GM21786 (cell line): ENCODE results near the gene RBBP9.
"Not testable (repeated sequence)": the region's sequence is repeated elsewhere in the genome, so short reads cannot be mapped to it uniquely, and the experiment has no call there.

Experiments used
- ATAC-seq: cut with Tn5 transposase; IDR thresholded peaks from one replicate; pipeline ENCODE4 v1.9.1; 2021; ENCODE audit not compliant: unreplicated experiment

RBBP9 gene

DNA sequence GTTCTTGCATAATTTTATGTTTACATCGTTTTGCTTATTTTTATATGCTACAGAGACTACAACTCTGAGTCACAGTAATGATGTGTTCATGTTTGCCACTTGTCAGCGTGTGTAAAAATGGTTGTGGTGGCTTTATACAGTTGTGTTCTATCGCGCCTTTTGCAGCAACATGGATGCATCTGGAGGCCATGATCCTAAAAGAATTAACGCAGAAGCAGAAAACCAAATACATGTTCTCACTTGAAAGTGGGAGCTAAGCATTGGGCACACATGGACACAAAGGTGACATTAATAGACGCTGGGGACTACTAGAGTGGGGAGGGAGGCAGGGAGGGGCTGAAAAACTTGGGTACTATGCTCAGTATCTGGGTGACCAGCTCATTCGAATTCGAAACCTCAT is 9.7 kb upstream of the RBBP9 start:
- no peak for ATAC-seq

DNA sequence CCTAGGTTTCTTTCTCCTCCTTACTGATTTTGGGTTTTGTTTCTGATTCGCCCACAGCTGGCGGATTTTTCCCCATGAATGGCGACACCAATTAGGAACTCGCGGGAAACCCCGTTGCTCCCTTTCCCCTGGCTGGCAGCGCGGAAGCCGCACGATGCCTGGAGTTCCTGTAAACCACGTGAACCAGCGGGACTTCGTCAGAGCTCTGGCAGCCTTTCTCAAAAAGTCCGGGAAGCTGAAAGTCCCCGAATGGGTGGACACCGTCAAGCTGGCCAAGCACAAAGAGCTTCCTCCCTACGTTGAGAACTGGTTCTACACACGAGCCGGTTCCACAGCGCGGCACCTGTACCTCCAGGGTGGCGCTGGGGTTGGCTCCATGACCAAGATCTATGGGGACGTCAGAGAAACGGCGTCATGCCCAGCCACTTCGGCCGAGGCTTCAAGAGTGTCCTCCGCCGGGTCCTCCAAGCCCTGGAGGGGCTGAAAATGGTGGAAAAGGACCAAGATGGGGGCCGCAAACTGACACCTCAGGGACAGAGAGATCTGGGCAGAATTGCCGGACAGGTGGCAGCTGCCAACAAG is 7.5 kb upstream of the RBBP9 start:
- no peak for ATAC-seq

DNA sequence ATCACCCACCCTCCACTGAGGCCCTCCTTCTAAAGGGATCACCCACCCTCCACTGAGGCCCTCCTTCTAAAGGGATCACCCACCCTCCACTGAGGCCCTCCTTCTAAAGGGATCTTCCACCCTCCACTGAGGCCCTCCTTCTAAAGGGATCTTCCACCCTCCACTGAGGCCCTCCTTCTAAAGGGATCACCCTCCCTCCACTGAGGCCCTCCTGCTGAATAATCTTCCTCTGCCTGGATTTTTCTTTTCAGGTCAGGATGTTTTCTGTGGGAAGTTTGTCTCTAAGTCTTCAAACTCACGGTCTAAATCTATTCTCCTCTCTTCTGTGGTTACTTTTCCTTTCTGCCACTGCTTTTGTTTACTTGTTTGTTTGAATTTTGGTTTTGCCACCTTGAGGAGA is 4.6 kb upstream of the RBBP9 start:
- not testable (repeated sequence) for ATAC-seq

DNA sequence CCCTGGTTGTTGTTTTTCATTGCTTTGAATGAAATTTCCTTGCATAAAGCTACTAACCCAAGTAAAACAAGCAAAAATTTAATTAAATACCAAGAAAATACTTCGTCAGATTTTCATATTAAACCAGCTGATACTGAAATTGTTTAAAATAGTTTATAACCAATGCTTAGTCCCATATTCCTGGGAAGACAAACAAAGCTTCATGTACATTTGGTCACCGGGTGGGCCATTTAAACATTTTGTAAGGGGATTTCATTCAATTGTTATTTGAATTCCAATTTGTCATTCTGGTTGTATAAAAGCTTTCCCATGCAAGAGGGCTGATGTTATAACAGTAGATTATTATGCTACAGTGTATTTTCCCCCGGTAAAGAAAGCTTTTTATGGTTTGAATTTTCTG is 578 bp upstream of the RBBP9 start:
- no peak for ATAC-seq

DNA sequence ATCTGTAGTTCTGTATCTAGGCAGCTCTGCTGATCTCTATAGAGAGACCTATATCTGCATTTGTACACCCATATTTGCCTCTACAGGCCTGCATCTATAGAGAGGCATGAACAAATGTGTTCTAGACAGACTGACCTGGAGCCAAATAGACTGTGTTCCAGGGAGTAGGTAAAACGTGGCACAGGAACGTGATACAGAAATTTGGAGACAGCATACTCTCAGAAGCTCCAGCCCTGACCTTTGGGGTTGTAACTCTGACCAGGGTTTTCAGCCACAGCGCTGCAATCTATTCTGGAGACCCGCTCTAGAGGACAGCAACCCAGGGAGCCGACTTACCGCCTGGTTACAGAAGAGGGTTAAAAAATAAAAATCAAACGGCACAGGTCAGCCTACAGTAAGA is 983 bp downstream of the RBBP9 start:
- ATAC-seq, result no peak

DNA sequence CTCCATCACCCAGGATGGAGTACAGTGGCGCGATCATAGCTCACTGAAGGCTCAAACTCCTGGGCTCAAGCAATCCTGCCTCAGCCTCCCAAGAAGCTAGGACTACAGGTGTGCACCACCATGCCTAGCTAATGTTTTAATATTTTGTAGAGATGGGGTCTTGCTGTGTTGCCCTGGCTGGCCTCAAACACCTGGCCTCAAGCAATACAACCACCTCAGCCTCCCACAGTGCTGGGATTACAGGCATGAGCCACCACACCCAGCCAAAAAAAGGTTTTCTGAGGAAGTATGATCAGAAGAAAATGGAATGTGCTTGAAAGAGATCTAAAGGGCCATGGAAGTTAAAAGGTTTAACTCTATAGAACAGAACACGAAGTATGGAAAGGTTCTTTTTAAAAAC is 8.7 kb downstream of the RBBP9 start:
- ATAC-seq, result no peak

DNA sequence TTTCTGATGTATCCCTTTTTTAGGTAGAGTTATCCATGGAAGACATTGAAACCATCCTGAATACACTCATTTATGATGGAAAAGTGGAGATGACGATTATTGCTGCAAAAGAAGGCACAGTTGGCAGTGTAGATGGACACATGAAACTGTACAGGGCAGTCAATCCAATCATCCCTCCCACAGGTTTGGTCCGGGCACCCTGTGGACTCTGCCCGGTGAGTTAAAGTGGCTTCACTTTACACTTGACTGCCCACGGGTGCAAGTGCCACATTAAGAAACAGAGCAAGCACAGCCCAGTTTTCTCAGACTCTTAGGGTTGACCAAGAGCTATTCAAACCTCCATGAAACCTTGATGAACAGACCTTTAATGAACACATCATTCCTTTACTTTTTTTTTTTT is 15.4 kb downstream of the RBBP9 start:
- ATAC-seq, result no peak

DNA sequence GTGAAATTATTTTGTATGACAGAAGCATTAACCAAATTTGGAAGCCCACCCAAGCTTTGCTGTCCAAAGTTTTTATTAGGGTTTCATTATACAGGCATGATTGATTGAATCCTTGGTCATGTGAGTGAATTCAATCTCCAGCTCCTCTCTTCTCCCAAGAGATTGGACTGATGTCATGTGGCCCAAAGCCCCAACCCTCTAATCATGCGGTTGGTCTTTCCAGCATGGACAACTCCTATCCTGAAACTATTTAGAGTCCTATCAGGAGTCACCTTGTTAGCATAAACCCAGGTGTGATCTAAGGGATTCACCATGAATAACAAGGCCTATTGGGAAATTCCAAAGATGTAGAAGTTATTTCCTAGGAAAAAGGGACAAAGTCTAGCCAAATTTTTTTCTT is 19.2 kb downstream of the RBBP9 start:
- ATAC-seq, result no peak

DNA sequence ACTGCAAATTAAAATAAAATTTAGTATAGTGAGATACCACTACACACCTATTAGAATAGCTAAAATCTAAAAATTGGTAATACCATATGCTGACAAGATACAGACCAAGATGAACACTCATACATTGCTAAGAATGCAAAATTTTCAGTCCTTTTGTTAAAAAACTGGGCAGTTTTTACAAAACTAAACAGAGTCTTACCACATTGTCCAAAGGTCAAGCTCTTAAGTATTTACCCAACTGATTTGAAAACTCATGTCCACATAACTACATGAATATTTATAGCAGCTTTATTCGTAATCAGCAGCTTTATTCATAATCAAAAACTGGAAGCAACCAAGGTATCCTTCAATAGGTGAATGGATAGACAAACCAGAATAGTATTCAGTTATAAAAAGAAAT is 19.8 kb downstream of the RBBP9 start:
- ATAC-seq, result no peak

DNA sequence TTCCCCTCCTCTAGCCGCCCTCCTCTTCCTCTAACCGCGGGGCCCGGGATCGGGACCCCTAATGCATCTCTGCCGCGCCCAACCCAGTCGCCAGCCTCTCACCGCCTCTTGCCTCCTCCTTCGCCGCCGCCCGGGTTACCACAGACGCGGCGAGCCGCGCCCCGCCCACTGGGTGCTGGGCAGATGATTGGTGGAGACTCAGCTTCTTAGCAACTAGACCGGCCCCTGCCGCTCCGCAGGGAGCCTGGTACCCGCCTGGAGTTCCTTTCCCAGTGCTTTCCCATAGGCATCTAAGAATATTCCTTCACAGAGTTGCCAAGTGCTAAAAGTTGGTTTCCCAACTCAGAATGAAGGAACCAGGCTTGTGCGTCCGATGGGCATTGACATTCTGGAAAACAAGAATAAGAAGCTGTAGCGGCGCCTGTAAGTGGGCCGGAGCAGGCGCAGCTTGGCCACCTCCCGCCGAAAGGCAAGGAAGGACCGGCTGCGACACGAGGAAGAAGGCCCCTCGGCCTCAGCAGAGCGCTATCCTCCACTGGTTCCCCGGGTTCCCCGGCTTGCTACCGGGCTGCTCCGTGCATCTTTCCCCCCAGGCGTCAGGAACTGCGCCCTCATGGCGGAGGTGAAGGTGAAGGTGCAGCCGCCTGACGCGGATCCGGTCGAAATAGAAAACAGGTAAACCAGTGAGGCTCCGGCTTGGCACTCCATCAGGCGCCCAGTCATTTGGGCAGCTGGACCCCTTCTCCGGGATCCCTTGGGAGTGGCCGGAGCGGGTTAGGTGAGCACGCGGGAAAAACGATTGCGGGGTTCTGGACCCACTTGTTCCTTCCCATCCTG is 29.9 kb downstream of the RBBP9 start, which contains the start of the genes DZANK1 and POLR3F:
DZANK1 (minus strand) TSS at position 137 of the 837 bp plus-strand sequence. CDS start 1,672 bp downstream, outside the sequence.
POLR3F (plus strand) TSS at position 497 of the 837 bp plus-strand sequence; CDS start at position 614, 117 bp downstream.
- peak; percentile 98 for ATAC-seq

DNA sequence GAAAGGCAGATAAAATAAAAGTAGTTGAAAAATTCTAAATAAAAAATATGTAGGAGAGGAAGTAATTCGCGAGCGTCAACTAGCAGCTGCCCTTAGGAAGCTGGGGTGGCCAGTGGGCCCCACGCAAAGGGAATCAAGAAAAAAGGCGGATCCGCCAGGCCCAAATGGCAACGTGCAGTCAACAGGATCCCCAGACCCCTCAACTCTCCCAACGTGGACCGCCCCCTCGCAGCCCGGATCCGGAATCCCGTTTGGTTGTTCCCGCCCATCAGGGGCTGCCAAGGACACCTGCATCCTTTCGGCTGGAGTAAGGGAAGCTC is 30.5 kb downstream of the RBBP9 start:
- ATAC-seq, result peak; percentile 22

DNA sequence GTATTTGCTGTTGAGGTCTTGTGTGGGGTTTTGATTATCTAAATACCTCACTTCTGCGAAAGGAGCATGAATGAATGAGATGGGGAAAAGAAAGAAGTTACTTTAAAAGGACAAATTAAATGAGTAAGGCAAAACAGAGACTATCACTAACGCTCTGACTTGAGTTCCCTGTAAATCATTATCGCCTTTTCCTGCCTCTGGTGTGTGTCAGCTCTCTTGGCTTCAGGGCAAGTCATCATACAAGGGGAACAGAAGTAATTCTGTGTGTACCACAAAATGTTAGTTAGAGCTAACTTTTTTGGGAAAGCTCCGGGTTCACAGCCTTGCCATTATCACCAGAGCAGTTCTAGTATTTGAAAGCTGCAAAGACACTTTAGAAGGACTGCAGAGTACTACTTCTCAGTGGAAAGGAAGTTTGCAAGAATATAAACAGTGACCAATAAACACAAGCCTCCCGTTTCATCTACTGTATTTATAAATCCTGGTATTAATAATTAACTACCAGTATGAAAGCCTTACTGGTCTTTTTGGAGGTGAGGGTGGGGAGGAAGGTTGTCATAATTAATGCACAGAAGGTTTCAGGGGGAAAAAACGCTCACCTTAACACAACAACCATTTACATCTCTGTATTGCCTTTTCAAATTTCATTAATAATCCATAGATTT is 31.4 kb downstream of the RBBP9 start:
- ATAC-seq, result no peak

DNA sequence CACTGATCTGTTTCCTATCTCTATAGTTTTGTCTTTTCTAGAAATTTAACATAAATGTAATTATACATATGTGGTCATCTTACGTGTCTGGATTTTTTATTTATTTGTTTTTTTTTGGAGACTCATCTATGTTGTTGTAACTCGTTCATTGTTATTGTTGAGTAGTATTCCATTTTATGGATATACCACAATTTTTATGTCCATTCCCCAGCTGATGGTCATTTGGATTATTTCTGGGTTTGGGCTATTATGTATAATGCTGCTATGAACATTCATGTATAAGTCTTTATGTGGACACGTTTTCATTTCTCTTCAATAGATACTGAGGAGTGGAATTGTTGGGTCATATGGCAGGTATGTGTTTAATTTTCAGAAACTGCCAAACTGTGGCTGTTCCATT is 40.4 kb downstream of the RBBP9 start:
- ATAC-seq, result no peak

DNA sequence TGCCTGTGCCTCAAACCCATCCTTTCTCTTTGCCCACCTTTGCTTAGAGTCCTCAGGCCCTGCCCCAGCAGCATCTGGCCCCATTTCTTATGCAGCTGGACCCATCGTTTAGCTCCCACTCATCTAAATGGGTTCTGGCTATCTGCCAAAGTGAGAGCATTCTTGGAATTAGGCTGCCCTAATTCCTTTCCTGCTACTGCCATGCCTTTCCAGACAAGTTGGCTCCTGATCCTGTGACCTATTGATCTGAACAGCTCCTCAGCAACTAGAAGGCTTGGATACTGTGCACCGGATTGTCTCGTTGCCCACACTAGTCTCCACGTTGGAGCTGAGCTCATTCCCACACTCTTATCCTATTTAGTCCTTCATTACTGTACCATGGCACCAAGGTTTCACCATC is 53.1 kb downstream of the RBBP9 start:
- ATAC-seq, result no peak

DNA sequence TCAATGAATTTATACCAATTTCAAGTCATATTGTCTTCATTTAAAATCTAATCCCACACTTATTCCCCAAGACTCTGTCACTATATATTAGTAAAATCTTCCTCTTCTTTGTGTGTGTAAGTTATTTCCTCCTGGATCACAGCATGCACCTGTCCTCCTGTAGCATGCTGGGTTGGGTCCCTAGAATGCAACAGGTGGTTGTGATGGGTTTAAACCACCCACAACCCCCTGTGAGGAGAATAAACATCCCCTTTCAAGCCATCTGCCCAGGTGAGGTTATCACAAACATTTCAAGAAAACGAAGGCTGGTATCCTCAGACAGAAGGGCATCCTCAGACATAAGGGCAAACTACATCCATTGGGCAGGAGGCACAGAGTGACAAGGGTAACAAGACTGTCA is 56.6 kb downstream of the RBBP9 start:
- no peak for ATAC-seq

DNA sequence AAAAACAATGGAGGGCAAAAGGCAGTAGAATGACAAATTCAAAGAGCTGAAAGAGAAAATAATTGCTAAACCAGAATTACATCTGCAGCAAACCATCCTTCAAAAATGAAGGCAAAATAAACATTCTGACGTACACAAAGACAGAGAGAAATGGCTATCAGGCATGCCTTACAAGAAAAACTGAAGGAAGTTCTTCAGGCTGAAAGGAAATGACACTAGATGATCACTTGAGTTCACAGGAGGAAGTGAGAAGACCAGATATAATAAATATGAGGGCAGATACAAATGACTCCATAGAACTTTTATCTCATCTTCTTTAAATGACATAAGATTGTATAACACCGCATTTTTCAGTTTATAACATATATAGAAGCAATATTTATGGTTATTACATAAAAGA is 60.2 kb downstream of the RBBP9 start:
- no peak for ATAC-seq
